ENCODE results near the gene GTF2A2. TPM values are rescaled to one million over a fixed set of nuclear protein-coding genes. Genes with fewer than 3 reads are reported as not detected.

GTF2A2 gene
- total RNA-seq, 1 experiment from 2014 or later, result 129 TPM

DNA sequence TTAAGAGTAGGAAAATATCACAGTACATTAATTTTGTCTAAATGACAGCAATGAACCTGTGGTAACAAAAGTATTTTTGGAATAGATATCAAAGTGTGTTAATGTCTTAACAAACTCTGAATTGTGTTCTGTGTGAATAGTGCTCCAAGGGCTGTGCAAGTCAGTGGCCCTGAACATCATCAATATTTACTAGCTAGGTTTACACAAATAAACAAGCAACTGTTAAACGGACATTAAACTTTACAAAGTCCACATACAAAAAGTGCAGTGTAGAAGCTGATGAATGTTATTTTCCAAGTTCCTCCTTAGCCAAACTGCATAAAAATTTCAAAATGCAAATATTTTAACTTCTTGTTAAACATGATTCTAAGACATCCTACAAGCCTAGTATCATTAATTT lies 2.1 kb upstream of the GTF2A2 start:
- ATAC-seq (no peak), DNase-seq (ENCODE audit: low spot score) (no peak)
- 0 out of 2 replicates have a peak, but pooled peaks cover 3% of the 10 kb centered on the region for H3K9me3 Mint-ChIP-seq
- H3K4me3 Mint-ChIP-seq, result no peak overlapping the region
- no peaks in the 10 kb centered on the region for H3K27me3 Mint-ChIP-seq (ENCODE audit: low read depth)
- peaks cover 21% of the 10 kb centered on the region for H3K36me3 Mint-ChIP-seq
- no peaks in the 10 kb centered on the region for H3K4me1 Mint-ChIP-seq
- TF ChIP-seq NR2C2 (CRISPR knock-in tag; IDR thresholded peaks at IDR 0.05) (no peak), NFE2L1 (CRISPR knock-in tag; IDR thresholded peaks at IDR 0.05) (no peak), ESRRA (CRISPR knock-in tag; IDR thresholded peaks at IDR 0.05; ENCODE audit: borderline replicate concordance) (no peak), ELF4 (CRISPR knock-in tag; IDR thresholded peaks at IDR 0.05; ENCODE audit: low read depth) (no peak), IRF2 (CRISPR knock-in tag; IDR thresholded peaks at IDR 0.05; ENCODE audit: borderline replicate concordance, low read depth) (no peak)
- TF ChIP-seq, protein P1, sequence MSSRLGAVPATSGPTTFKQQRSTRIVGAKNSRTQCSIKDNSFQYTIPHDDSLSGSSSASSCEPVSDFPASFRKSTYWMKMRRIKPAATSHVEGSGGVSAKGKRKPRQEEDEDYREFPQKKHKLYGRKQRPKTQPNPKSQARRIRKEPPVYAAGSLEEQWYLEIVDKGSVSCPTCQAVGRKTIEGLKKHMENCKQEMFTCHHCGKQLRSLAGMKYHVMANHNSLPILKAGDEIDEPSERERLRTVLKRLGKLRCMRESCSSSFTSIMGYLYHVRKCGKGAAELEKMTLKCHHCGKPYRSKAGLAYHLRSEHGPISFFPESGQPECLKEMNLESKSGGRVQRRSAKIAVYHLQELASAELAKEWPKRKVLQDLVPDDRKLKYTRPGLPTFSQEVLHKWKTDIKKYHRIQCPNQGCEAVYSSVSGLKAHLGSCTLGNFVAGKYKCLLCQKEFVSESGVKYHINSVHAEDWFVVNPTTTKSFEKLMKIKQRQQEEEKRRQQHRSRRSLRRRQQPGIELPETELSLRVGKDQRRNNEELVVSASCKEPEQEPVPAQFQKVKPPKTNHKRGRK (CRISPR knock-in tag; IDR thresholded peaks at IDR 0.05; ENCODE audit: borderline replicate concordance), result no peak
- TF ChIP-seq, protein P2, sequence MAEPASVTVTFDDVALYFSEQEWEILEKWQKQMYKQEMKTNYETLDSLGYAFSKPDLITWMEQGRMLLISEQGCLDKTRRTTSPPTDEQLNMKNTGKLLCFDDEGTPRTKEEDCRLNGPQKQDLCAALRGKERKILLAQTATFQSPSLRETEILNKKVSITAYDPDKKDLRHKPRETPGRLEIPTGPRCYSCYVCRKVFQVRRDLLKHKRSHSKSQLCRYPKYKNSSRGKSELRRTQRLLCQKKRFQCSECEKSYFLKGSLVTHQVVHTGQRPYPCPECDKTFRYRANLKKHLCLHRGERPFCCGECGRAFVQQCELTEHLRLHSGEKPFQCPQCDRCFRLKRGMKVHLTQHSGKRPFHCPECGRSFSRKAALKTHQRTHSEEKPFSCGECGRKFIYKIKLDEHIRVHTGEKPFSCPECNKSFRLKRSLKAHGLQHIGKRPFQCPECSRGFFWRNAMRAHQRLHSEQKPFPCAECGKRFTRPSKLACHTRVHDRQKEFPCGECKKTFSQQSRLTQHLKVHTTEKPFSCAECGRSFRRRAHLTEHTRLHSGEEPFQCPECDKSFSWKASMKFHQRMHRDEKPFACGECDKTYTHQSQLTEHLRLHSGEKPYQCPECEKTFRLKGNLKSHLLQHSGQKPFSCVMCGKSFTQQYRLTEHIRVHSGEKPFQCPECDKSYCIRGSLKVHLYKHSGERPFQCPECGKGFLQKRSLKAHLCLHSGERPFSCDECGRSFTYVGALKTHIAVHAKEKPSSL (CRISPR knock-in tag; conservative IDR thresholded peaks at IDR 0.05), result no peak
- H3K27ac Mint-ChIP-seq, result no peak overlapping the region
- ChIA-PET POLR2A (no interaction called here), CTCF (no interaction called here)

DNA sequence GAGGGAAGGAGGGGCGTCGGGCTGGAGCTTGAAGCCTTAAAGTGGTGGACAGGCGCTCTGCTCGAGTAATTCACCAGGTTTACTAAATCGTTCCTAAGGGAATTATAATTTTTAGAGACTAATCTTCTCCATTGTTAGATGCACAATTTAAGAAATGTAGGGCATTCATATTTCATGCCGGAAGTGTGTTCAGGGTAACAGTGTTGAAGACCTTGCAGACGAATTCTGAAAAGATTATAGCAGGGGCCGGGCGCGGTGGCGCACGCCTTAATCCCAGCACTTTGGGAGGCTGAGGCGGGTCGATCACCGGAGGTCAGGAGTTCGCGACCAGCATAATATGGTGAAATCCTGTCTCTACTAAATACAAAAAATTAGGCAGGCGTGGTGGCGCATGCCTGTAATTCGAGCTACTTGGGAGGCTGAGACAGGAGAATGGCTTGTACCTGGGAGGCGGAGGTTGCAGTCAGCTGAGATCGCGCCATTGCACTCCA lies 365 bp upstream of the GTF2A2 start:
- Mint-ChIP-seq H3K9me3 (0 out of 2 replicates have a peak, but pooled peaks cover 3% of the 10 kb centered on the region), H3K36me3 (peaks cover 20% of the 10 kb centered on the region), H3K4me3 (no peak overlapping the region), H3K27ac (peak overlapping the region; percentile 64), H3K27me3 (ENCODE audit: low read depth) (no peaks in the 10 kb centered on the region), H3K4me1 (no peaks in the 10 kb centered on the region)
- TF ChIP-seq, protein P3, sequence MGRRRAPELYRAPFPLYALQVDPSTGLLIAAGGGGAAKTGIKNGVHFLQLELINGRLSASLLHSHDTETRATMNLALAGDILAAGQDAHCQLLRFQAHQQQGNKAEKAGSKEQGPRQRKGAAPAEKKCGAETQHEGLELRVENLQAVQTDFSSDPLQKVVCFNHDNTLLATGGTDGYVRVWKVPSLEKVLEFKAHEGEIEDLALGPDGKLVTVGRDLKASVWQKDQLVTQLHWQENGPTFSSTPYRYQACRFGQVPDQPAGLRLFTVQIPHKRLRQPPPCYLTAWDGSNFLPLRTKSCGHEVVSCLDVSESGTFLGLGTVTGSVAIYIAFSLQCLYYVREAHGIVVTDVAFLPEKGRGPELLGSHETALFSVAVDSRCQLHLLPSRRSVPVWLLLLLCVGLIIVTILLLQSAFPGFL (CRISPR knock-in tag; IDR thresholded peaks at IDR 0.05; ENCODE audit: borderline replicate concordance), result no peak
- TF ChIP-seq, protein P4, sequence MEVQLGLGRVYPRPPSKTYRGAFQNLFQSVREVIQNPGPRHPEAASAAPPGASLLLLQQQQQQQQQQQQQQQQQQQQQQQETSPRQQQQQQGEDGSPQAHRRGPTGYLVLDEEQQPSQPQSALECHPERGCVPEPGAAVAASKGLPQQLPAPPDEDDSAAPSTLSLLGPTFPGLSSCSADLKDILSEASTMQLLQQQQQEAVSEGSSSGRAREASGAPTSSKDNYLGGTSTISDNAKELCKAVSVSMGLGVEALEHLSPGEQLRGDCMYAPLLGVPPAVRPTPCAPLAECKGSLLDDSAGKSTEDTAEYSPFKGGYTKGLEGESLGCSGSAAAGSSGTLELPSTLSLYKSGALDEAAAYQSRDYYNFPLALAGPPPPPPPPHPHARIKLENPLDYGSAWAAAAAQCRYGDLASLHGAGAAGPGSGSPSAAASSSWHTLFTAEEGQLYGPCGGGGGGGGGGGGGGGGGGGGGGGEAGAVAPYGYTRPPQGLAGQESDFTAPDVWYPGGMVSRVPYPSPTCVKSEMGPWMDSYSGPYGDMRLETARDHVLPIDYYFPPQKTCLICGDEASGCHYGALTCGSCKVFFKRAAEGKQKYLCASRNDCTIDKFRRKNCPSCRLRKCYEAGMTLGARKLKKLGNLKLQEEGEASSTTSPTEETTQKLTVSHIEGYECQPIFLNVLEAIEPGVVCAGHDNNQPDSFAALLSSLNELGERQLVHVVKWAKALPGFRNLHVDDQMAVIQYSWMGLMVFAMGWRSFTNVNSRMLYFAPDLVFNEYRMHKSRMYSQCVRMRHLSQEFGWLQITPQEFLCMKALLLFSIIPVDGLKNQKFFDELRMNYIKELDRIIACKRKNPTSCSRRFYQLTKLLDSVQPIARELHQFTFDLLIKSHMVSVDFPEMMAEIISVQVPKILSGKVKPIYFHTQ (CRISPR knock-in tag; IDR thresholded peaks at IDR 0.05), result no peak
- TF ChIP-seq NFE2L1 (CRISPR knock-in tag; IDR thresholded peaks at IDR 0.05) (no peak), ATF1 (CRISPR knock-in tag; IDR thresholded peaks at IDR 0.05) (no peak), ZNF138 (CRISPR knock-in tag; conservative IDR thresholded peaks at IDR 0.05) (no peak), JAZF1 (CRISPR knock-in tag; IDR thresholded peaks at IDR 0.05) (no peak)
- POLR2A ChIA-PET, result interaction anchor here (0.8 to 1.7 kb wide), 5 partner anchors 9 to 346 kb away, joined by 3 to 9 read pairs (median 5); partner anchors contain the start of genes BNIP2 and FOXB1
- ATAC-seq, result peak; percentile 7; the same call in 1 of the 2 replicates
- no peak for DNase-seq (ENCODE audit: low spot score)
- CTCF ChIA-PET, result interaction anchor here (0.9 to 2.0 kb wide), 4 partner anchors 23 to 129 kb away, joined by 3 to 13 read pairs (median 10); no protein-coding TSS in a partner anchor

DNA sequence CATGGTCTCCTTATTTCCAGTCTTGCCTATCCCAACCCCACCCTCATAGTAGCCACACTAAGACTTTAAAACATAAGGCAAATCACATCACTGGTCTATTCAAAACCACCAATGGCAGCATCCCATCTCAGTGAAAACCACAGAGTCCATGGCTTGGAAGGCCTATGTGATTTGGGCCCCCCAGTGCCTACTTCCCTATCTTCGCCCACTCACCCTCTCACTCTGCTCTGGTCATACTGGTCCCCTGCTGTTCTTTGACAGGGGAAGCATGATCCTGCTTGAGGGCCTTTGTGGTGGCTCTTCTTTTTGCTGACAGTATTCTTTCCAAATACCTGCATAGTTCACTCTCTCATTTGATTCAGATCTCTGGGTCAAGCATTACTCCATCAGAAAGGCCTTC lies 3.3 kb downstream of the GTF2A2 start:
- ATAC-seq (no peak), DNase-seq (ENCODE audit: low spot score) (no peak)
- H3K36me3 Mint-ChIP-seq, result peaks cover 27% of the 10 kb centered on the region
- no peaks in the 10 kb centered on the region for H3K27me3 Mint-ChIP-seq (ENCODE audit: low read depth)
- no peaks in the 10 kb centered on the region for H3K4me1 Mint-ChIP-seq
- ChIA-PET CTCF (no interaction called here), POLR2A (no interaction called here)
- H3K4me3 Mint-ChIP-seq, result no peak overlapping the region
- no peak overlapping the region for H3K27ac Mint-ChIP-seq
- H3K9me3 Mint-ChIP-seq, result 0 out of 2 replicates have a peak, but pooled peaks cover under 1% of the 10 kb centered on the region
- no peak for TF ChIP-seq KAT7 (CRISPR knock-in tag; IDR thresholded peaks at IDR 0.05; ENCODE audit: borderline replicate concordance)
- TF ChIP-seq, protein P5, sequence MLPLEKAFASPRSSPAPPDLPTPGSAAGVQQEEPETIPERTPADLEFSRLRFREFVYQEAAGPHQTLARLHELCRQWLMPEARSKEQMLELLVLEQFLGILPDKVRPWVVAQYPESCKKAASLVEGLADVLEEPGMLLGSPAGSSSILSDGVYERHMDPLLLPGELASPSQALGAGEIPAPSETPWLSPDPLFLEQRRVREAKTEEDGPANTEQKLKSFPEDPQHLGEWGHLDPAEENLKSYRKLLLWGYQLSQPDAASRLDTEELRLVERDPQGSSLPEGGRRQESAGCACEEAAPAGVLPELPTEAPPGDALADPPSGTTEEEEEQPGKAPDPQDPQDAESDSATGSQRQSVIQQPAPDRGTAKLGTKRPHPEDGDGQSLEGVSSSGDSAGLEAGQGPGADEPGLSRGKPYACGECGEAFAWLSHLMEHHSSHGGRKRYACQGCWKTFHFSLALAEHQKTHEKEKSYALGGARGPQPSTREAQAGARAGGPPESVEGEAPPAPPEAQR (CRISPR knock-in tag; IDR thresholded peaks at IDR 0.05), result no peak
- TF ChIP-seq, protein P6, sequence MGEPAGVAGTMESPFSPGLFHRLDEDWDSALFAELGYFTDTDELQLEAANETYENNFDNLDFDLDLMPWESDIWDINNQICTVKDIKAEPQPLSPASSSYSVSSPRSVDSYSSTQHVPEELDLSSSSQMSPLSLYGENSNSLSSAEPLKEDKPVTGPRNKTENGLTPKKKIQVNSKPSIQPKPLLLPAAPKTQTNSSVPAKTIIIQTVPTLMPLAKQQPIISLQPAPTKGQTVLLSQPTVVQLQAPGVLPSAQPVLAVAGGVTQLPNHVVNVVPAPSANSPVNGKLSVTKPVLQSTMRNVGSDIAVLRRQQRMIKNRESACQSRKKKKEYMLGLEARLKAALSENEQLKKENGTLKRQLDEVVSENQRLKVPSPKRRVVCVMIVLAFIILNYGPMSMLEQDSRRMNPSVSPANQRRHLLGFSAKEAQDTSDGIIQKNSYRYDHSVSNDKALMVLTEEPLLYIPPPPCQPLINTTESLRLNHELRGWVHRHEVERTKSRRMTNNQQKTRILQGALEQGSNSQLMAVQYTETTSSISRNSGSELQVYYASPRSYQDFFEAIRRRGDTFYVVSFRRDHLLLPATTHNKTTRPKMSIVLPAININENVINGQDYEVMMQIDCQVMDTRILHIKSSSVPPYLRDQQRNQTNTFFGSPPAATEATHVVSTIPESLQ (CRISPR knock-in tag; IDR thresholded peaks at IDR 0.05), result no peak
- TF ChIP-seq, protein P7, sequence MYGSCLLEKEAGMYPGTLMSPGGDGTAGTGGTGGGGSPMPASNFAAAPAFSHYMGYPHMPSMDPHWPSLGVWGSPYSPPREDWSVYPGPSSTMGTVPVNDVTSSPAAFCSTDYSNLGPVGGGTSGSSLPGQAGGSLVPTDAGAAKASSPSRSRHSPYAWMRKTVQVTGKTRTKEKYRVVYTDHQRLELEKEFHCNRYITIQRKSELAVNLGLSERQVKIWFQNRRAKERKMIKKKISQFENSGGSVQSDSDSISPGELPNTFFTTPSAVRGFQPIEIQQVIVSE (CRISPR knock-in tag; IDR thresholded peaks at IDR 0.05; ENCODE audit: borderline replicate concordance), result no peak
- TF ChIP-seq ESRRA (CRISPR knock-in tag; IDR thresholded peaks at IDR 0.05; ENCODE audit: borderline replicate concordance), result no peak
- no peak for TF ChIP-seq TCF7 (CRISPR knock-in tag; IDR thresholded peaks at IDR 0.05; ENCODE audit: low read depth)
- TF ChIP-seq FOXK1 (CRISPR knock-in tag; IDR thresholded peaks at IDR 0.05), result no peak
- TF ChIP-seq, protein P8, sequence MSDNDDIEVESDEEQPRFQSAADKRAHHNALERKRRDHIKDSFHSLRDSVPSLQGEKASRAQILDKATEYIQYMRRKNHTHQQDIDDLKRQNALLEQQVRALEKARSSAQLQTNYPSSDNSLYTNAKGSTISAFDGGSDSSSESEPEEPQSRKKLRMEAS (CRISPR knock-in tag; IDR thresholded peaks at IDR 0.05), result no peak

Data from WTC11 (cell line).